GM12873 (cell line): ENCODE results near the gene FHDC1.

Experiments
- CTCF ChIP-seq: IDR thresholded peaks from 2 replicates; pipeline ENCODE4 v1.5.1; 2012; ENCODE audit warnings: low read depth, mild to moderate bottlenecking, moderate library complexity, low read length, control low read depth; ENCODE audit not compliant: insufficient read depth; ENCODE audit errors: missing control alignments

FHDC1 gene

GRCh38 chr4:153025406-153025805 is 89.3 kb downstream of the FHDC1 start:
- TF ChIP-seq CTCF = no peak

GRCh38 chr4:153026591-153027346 is 90.6 kb downstream of the FHDC1 start:
- no peak for TF ChIP-seq CTCF

- TF ChIP-seq CTCF = no peak
These were observed 91.7 kb downstream of the FHDC1 start for GRCh38 chr4:153027866-153028265.

- no peak for TF ChIP-seq CTCF
These were observed 92.4 kb downstream of the FHDC1 start for GRCh38 chr4:153028535-153028934.
